Gastroesophageal sphincter (tissue), 4 donors: Measurements from ENCODE around the gene LDHAL6B. TPM values are rescaled to one million over a fixed set of nuclear protein-coding genes. Genes with fewer than 3 reads are reported as not detected.

Experiments used
- ATAC-seq: fragments of 150-250 bp; one replicate; pipeline ENCODE4 v1.9.1; 2016; ENCODE audit warnings: mild to moderate bottlenecking, moderate library complexity
- H3K27ac ChIP-seq, 4 donors: fragments of 200-600 bp; sonication (generic) in 3 of 4; 1 replicate in 3 of 4; 2 replicates in 1 of 4; pipeline ENCODE4 v1.5.1; 2016 to 2019
- H3K27me3 ChIP-seq: fragments of 200-600 bp; sonication (generic); one replicate; pipeline ENCODE4 v1.5.1; 2019
- H3K36me3 ChIP-seq, 2 donors: fragments of 200-600 bp; sonication (generic); one replicate each; pipeline ENCODE4 v1.5.1; 2019; ENCODE audit warnings: control low read depth in 1 of 2
- H3K4me1 ChIP-seq, 3 donors: fragments of 200-600 bp; sonication (generic); 1 replicate in 2 of 3; 2 replicates in 1 of 3; pipeline ENCODE4 v1.5.1; 2016 to 2019; ENCODE audit warnings: control low read depth in 2 of 3
- H3K4me3 ChIP-seq, 2 donors: fragments of 200-600 bp; sonication (generic); one replicate each; pipeline ENCODE4 v1.5.1; 2019; ENCODE audit warnings: mild to moderate bottlenecking in 1 of 2, moderate library complexity in 1 of 2
- H3K9me3 ChIP-seq, 3 donors: fragments of 200-600 bp; sonication (generic); one replicate each; pipeline ENCODE4 v1.5.1; 2017 to 2019; ENCODE audit warnings: control low read depth in 2 of 3
- EP300 ChIP-seq: sonication (generic); formaldehyde crosslinking; IDR thresholded peaks from one replicate; pipeline ENCODE4 v1.6.1; 2017; ENCODE audit warnings: antibody characterized with exemption, mild to moderate bottlenecking
- POLR2A ChIP-seq, 2 donors: fragments of 450-650 bp; IDR thresholded peaks; one replicate each; pipeline ENCODE4 v1.6.1; 2017; ENCODE audit warnings: antibody characterized with exemption in 2 of 2, mild to moderate bottlenecking in 2 of 2, moderate library complexity in 1 of 2
- POLR2AphosphoS5 ChIP-seq: sonication (generic); formaldehyde crosslinking; IDR thresholded peaks from one replicate; pipeline ENCODE4 v1.6.1; 2017; ENCODE audit warnings: antibody characterized with exemption
- WGBS, 2 donors: methylation state at CpG; one replicate each; pipeline ENCODE4 v1.1.5; 2018; ENCODE audit warnings: low coverage in 1 of 2; 5-methylcytosine and 5-hydroxymethylcytosine counted together
- total RNA-seq, 4 donors: library from RNA; depleted of rRNA; stranded (reverse); fragments of >200 nt; gene quantifications; one replicate each; pipeline ENCODE4 v1.1.0, GENCODE V29; 2016
- TF ChIP-seq, protein P1 (sequence below), 4 experiments: fragments of 200-600 bp in 2 of 4; fragments of 450-650 bp in 2 of 4; sonication (generic) in 1 of 4; IDR thresholded peaks; one replicate each; pipeline ENCODE4 v1.5.1; 2017 to 2019; ENCODE audit warnings: antibody characterized with exemption in 4 of 4, mild to moderate bottlenecking in 2 of 4, moderate library complexity in 2 of 4

Gene LDHAL6B
- total RNA-seq, 4 donors from 2014 or later, result 0.54 TPM; not detected in 3

- no peaks in the 10 kb centered on the region for H3K4me1 ChIP-seq
- no peak for ATAC-seq
- no peak overlapping the region for H3K27ac ChIP-seq
- no peaks in the 10 kb centered on the region for H3K9me3 ChIP-seq
- H3K27me3 ChIP-seq, result no peaks in the 10 kb centered on the region
- 94 to 95% methylated on average over 6 to 8 of the region's 9 CpGs for WGBS, 2 donors
- TF ChIP-seq EP300 (no peak), POLR2A (IDR thresholded peaks at IDR 0.05) (no peak), POLR2AphosphoS5 (no peak)
- TF ChIP-seq, protein P1, sequence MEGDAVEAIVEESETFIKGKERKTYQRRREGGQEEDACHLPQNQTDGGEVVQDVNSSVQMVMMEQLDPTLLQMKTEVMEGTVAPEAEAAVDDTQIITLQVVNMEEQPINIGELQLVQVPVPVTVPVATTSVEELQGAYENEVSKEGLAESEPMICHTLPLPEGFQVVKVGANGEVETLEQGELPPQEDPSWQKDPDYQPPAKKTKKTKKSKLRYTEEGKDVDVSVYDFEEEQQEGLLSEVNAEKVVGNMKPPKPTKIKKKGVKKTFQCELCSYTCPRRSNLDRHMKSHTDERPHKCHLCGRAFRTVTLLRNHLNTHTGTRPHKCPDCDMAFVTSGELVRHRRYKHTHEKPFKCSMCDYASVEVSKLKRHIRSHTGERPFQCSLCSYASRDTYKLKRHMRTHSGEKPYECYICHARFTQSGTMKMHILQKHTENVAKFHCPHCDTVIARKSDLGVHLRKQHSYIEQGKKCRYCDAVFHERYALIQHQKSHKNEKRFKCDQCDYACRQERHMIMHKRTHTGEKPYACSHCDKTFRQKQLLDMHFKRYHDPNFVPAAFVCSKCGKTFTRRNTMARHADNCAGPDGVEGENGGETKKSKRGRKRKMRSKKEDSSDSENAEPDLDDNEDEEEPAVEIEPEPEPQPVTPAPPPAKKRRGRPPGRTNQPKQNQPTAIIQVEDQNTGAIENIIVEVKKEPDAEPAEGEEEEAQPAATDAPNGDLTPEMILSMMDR (IDR thresholded peaks at IDR 0.05), result no peak
- peaks cover 0 to 83% of the 10 kb centered on the region in 2 donors for H3K36me3 ChIP-seq
- H3K4me3 ChIP-seq, result no peak overlapping the region
These were observed 6.1 kb upstream of the LDHAL6B start for GRCh38 chr15:59200560-59200959.

GRCh38 chr15:59203008-59203407 is 3.6 kb upstream of the LDHAL6B start:
- no peaks in the 10 kb centered on the region for H3K4me1 ChIP-seq
- TF ChIP-seq POLR2A (IDR thresholded peaks at IDR 0.05) (no peak), POLR2AphosphoS5 (no peak)
- TF ChIP-seq, protein P1 (IDR thresholded peaks at IDR 0.05), result no peak
- no peaks in the 10 kb centered on the region for H3K9me3 ChIP-seq
- no peak for ATAC-seq
- H3K27ac ChIP-seq, result no peak overlapping the region
- 86 to 93% methylated on average over 2 to 6 of the region's 6 CpGs for WGBS, 2 donors
- H3K36me3 ChIP-seq, result peaks cover 0 to 94% of the 10 kb centered on the region in 2 donors
- H3K4me3 ChIP-seq, result no peak overlapping the region
- H3K27me3 ChIP-seq, result no peaks in the 10 kb centered on the region

- 72 to 100% methylated on average over 2 to 3 of the region's 3 CpGs for WGBS, 2 donors
- ATAC-seq, result no peak
- peaks cover 0 to 94% of the 10 kb centered on the region in 2 donors for H3K36me3 ChIP-seq
These were observed 3.0 kb upstream of the LDHAL6B start for GRCh38 chr15:59203657-59204056.

DNA sequence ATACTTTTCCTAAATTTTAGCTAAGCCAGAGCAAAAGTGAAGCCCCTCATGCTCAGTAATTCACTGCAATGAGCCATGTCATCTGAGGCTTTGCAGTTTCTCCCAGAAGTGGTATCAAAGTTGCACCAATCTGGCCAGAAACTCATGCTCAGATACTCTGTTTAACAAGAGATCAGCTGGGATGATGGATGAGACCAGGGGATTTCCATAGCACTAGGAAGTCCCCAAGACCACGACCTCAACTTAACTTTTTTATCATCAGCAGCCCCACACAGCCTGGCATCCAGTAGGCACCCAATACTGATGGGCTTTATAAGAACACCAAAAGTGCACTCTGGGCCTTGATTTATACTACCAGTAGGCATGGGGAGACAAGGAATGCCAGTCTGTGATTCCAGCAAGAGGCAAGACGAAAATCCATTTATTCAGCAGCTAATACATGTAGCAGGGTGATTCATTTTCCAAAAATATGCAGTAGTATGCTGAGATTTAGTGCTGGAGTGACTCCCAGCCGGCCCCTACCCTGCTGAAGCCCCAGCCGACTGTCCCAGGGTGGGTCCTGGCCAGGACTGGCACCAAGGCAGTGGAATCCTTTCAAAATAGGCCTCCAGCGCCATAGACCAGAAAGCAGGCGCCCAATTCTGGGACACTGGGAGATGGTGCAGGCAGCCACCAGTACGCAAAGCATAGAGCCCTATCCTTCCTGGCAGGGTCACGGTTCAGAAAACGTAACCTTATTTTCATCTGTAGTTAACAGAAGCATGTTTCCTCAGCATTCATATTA is 612 bp upstream of the LDHAL6B start:
- ATAC-seq, result no peak
- H3K27ac ChIP-seq, result no peak overlapping the region

More at GRCh38 chr15:59203657-59204056, 3.0 kb upstream of the LDHAL6B start:
- Histone ChIP-seq H3K9me3 (no peaks in the 10 kb centered on the region), H3K4me1 (no peaks in the 10 kb centered on the region), H3K27ac (no peak overlapping the region), H3K27me3 (no peaks in the 10 kb centered on the region), H3K4me3 (no peak overlapping the region)
- TF ChIP-seq POLR2A (IDR thresholded peaks at IDR 0.05), result no peak
- TF ChIP-seq, protein P1 (IDR thresholded peaks at IDR 0.05), result no peak
- TF ChIP-seq EP300, result no peak
- no peak for TF ChIP-seq POLR2AphosphoS5

More for the DNA sequence above, 612 bp upstream of the LDHAL6B start:
- Histone ChIP-seq H3K4me3 (no peak overlapping the region), H3K36me3 (peaks cover 0 to 83% of the 10 kb centered on the region in 2 donors), H3K9me3 (no peaks in the 10 kb centered on the region), H3K27me3 (no peaks in the 10 kb centered on the region), H3K4me1 (no peaks in the 10 kb centered on the region)
- TF ChIP-seq POLR2AphosphoS5 (no peak), EP300 (no peak), POLR2A (IDR thresholded peaks at IDR 0.05) (no peak)
- TF ChIP-seq, protein P1 (IDR thresholded peaks at IDR 0.05), result no peak
- 70 to 80% methylated on average over 3 to 6 of the region's 9 CpGs for WGBS, 2 donors
